NCI-H446 treated with DMSO at 0.1 percent for 48 hours (cell line): ENCODE results near the gene RGS16.
A peak's percentile ranks its signal among the peaks of the same experiment; 100 is the strongest.

ENCODE experiments used
- DNase-seq: peaks from one replicate; lab custom pipeline; 2025; lab: John Stamatoyannopoulos, UW

The RGS16 gene

DNA sequence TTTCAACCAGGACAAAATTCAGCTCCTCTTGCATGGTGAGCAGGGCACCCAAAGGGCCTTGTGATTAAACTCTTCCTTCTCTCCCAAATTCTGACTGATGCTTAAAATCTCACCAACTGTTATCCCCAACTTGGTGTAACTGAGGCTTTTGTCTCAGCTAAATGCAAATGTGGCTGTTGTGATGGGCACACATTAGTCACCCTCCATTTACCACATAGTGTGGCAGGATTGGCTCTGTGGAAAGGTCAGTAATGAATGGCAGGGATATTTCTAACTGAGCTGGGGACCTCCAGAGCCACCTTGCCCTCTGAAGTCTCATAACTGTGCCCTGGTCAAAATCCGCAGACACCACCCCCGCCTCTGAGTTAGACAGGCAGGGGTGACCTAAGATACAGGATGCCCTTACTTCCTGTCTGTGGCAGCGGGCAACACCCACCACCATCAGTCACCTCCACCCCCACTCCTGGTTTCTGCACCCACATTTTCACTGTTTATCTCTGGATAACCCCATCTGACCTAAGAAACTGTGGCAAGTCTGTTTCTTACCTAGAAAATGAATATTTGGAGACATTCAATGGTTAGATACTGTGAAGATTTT is 25.4 kb upstream of the RGS16 start:
- DNase-seq = no peak

DNA sequence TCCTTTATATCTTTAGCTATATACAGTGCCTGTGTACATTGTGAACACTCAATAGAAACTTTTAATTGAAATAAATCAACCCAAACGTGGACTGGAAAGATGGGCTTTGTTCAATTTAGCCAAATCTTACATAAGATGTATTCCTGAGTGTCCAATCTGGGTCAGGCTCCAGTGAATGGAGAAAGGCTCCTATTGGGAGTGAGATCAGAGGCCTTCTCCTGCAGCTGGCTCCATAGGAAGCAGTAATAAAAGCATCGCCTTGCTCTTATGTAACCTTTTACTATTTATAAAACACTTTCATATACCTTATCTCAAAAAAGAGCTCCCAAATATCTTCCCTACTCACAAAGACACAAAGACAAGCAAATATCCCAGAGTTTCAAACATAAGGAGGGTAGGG is 24.9 kb upstream of the RGS16 start:
- DNase-seq = no peak

DNA sequence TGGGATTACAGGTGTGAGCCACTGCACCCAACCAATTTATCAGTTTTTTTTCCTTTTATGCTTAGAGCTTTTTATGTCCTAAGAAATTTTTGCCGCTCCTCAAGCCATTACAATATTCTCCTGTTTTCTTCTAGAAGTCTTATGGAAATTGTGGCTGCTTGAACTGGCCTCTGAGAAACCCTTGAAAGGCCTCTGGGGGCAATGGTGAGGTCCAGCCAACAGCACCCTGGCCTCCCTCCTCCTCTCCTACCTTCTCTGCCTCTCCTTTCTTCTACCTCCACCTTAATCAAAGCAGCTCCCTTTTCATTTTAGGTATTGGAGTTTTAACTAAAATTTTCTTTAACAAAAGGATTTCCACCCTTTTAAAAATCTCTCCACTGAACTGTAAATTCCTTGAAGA is 24.5 kb upstream of the RGS16 start:
- no peak for DNase-seq

DNA sequence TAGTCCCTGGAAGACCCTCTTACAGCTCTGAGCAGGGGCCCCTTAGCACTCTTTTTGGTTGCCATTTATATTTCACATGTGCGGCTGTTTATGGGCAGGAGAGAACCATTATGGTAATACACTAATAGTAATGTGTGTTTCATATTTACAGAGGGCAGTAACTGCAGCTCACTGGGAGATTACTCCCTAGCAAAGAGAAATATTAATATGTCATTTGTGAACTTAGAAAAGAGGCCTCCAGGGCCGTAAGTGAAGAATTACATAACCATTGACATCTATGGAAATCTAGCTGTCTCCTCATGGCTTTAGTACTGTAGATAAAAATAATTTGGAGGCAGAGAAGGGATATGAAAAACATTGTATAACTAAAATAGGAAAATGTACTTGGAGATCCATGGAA is 23.4 kb upstream of the RGS16 start:
- no peak for DNase-seq

- DNase-seq = no peak
Observed at GRCh38 chr1:182626527-182626926, 22.3 kb upstream of the RGS16 start.

GRCh38 chr1:182625719-182626504 is 21.7 kb upstream of the RGS16 start:
- DNase-seq = no peak

DNA sequence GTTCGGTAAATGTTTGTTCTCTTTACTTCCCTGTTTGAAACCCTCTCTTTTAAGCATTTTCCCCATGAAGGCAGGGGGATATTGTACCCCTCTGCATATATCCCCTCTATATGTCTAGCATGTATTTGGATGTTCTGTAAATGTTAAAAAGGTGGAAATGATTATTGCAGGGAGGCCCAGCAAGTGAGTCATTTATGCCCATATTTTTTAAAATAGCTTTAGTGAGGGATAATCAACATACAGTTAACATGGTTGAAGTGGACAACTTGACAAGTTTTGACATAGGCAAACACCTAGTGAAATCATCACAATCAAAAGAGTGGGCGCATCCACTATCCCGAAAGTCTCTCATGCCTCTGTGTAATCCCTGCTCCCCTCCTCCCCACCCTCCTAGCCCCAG is 20.8 kb upstream of the RGS16 start:
- DNase-seq = no peak

GRCh38 chr1:182624577-182624976 is 20.4 kb upstream of the RGS16 start:
- no peak for DNase-seq

GRCh38 chr1:182622901-182623528 is 18.8 kb upstream of the RGS16 start:
- DNase-seq = no peak

DNA sequence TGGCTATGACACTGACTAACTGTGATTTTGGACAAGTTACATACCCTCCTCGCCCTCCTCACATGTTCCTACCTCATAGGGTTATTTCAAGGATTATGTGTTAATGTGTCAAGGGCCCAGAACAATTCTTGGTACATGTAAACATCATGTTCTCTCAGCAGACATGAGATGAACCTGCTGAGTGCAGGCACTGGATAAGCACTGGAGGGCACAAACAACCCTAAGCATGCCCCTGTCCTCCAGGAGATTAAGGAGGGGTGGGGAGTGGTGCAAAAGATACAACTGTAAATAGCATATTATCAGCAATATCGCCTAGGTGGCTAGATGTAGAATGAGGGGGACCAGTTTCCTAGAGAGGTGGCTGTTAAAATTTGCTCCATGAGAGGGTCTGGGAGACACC is 17.7 kb upstream of the RGS16 start:
- no peak for DNase-seq

- no peak for DNase-seq
Observed at GRCh38 chr1:182620924-182621585, 16.9 kb upstream of the RGS16 start.

GRCh38 chr1:182617734-182618351 is 13.7 kb upstream of the RGS16 start:
- DNase-seq = no peak

DNA sequence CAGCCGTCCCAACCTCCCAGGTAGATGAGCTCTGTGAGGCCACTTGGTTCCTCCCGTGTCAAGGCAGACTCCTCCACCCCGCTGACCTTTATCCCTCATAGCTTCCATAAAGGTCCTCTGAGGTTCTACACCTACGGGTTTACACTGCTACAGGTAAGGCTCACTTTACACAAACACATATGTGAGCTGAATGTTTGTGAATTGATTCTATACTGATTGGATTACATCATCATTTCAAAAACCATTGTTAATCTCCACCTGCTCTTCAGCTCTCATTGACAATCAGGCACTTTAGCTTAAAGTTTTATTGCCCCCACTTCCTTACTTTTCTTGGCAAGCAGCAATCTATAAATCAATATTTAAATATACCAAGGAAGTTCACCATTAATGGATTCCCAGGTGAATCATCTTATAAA is 12.8 kb upstream of the RGS16 start:
- DNase-seq = no peak

GRCh38 chr1:182616130-182617013 is 12.2 kb upstream of the RGS16 start:
- DNase-seq = peak; percentile 88

- DNase-seq = peak; percentile 92
Observed at GRCh38 chr1:182615468-182616129, 11.4 kb upstream of the RGS16 start.

DNA sequence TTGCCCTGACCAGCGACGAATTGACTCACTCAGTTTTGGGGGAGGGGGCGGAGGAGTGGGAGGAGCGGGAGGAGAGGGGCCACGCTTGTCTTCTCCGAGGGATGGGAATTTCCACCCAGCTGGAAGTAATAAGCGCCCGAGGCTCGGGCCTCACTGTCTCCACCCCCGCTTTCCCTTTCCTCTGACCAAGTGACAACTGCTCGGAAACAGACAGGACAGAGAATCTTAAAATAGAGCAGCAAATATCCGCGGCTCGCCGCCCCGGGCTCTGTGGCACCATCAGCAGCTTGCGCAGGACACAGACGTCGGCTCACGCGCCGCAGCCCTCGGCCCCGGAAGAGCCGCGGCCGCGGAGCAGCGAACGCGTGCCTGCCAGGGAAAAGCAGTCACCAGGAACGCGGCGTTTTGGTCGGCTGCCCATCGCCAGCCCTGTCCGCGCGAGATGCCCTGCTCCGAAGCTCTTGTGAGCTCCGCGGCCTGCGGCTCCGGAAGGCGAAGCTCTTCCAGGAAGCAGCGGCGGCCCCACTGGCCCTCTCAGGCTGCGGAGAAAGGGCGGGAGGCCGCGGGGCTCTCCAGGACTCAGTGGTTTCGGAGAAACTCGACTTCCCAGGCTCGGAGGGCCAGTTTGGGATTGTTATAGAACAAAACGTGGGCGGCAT is 10.7 kb upstream of the RGS16 start:
- peak; percentile 66 for DNase-seq

DNA sequence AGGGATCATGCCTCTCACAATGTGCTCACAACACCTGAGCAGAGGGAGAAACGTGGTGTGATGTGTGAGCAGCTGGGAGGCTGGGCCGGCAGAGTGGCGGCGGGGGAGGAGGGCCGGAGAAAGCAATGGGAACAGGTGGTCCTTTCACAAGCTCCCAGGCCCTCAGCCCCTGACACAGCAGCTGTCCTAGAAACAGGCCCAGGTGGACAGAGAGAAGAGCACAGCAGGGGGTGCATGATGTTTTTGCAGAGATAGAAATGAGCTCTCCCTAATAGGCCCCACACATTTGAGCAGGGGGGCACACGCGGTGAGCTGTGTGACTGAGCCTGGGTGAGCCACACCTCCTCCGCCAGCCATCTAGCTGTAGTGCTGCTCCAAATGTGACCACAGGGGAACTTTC is 7.6 kb upstream of the RGS16 start:
- peak; percentile 25 for DNase-seq

DNA sequence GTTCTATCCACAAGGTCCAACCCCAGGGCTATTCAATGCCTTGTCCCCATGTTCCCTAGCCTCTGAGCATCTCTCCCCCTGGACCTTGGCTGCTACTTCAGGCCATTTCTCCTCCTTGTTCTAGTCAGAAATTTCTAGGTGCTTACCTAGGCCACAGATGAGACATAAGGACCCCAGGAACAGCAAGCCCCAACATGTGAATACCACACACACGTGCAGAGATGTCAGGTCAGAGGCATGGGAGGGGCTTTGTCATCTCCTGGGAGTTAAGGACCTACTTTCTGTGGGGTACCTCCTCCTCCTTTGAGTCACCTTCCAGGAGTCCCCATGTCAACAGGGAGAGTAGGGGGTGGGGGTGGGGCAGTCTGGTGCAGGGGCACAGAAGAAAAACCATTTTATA is 7.1 kb upstream of the RGS16 start:
- no peak for DNase-seq

DNA sequence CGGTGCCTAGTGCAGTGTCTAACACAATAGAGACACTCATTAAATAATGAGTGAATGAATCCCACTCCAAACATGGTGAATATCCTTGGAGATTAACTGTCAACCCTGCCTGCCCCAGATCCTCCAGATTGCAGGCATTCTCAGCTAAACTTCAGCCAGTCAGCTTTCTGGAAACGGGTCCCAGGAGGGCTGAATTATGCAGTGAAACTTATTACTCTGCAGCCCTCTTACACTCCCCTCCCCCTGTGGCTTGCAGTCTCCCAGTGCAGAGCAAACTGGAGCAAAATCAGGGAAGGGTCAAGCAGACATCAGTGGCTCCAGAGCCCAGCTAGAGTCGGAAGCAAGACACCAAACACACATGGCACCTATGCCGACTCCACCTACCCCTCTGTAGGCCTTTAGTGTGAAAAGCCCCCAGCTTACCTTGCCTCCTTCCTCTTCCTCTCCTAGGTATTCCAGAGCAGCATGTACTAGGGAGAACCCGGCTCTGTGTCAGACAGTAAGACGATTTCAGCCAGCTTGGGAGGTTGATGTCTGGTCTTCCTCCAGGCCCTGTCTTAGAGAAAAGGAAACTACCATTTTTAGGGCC is 6.5 kb upstream of the RGS16 start:
- DNase-seq = no peak
